Fibroblast of pulmonary artery (primary cell): ENCODE data around the gene GALNT18.

Experiments used
- DNase-seq: peaks from one replicate; pipeline ENCODE4 v3.0.0-alpha.2; 2010; ENCODE audit warnings: low read depth
- H3K4me3 ChIP-seq: replicated peaks from 2 replicates; pipeline ENCODE4 v1.5.1; 2011; ENCODE audit warnings: low read depth, mild to moderate bottlenecking, control low read depth, low read length, moderate library complexity
- CTCF ChIP-seq: IDR thresholded peaks from 2 replicates; pipeline ENCODE4 v1.5.1; 2011; ENCODE audit warnings: mild to moderate bottlenecking, control low read depth, low read length, inconsistent platforms; ENCODE audit errors: missing control alignments

Gene GALNT18

GRCh38 chr11:11476971-11477645 lies 144.7 kb downstream of the GALNT18 start:
- H3K4me3 ChIP-seq: no peak overlapping the region
- no peak for TF ChIP-seq CTCF
- no peak for DNase-seq

GRCh38 chr11:11476499-11476898 lies 145.3 kb downstream of the GALNT18 start:
- no peak for TF ChIP-seq CTCF
- DNase-seq: no peak
- no peak overlapping the region for H3K4me3 ChIP-seq

DNA sequence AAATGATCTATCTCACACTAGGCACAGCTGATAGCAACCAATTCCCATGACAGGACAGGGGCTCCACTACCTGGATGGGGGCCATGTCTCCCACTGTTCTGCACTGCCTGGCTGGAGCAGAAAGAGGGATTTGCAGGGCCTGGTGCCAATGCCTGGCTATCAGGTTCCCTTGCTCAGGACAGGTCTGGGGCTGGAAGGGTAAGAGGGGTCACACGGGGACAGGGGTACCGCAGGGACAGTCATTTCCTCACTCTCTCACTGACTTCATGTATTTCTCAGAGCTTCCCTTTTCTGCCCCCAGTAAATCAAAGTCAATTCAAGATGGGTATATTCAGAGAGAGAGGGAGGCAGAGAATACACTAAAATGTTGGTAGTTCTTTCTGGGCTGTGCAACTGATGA lies 149.7 kb downstream of the GALNT18 start:
- no peak for TF ChIP-seq CTCF
- no peak for DNase-seq
- no peak overlapping the region for H3K4me3 ChIP-seq

- DNase-seq: no peak
- H3K4me3 ChIP-seq: no peak overlapping the region
- TF ChIP-seq CTCF: no peak
Observed at GRCh38 chr11:11471201-11471600, 150.6 kb downstream of the GALNT18 start.

- no peak for DNase-seq
- TF ChIP-seq CTCF: no peak
- no peak overlapping the region for H3K4me3 ChIP-seq
Observed at GRCh38 chr11:11468954-11469353, 152.9 kb downstream of the GALNT18 start.

DNA sequence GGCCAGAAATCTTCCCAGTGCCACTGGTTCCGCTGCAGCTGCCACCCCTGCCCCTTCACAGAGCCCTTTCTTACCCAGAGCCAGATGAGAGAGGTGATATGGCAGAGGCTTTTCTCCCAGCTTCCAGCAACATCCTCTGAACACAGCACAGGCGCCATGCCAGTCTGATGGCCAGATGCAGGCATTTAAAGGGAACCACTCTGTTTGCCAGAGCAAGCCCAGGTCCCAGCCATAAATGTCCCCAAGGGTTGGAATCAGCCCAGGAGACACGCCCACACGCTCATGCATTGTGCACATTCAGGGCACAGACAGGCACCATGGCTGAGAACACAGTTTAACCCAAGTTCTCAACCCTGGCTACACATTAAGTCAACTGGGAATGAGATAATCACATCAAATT lies 154.5 kb downstream of the GALNT18 start:
- no peak overlapping the region for H3K4me3 ChIP-seq
- DNase-seq: no peak
- no peak for TF ChIP-seq CTCF

GRCh38 chr11:11464555-11464954 lies 157.2 kb downstream of the GALNT18 start:
- DNase-seq: no peak
- no peak overlapping the region for H3K4me3 ChIP-seq
- no peak for TF ChIP-seq CTCF
